ENCODE data around the gene TLX1.

Gene TLX1

DNA sequence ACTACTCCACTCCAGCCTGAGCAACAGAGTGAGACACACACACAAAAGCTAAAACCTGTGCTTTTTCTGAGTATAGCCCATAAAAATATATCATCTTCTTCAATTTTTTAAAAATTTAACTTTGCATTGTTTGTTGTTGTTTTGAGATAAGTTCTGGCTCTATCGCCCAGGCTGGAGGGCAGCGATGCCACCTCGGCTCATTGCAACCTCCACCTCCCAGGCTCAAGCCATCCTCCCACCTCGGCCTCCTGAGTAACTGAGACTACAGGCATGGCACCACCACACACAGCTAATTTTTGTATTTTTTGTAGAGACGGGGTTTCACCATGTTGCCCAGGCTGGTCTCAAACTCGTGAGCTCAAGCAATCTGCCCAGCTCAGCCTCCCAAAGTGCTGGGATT is 14.3 kb upstream of the TLX1 start:
- TF ChIP-seq TAF1 (IDR thresholded peaks at IDR 0.05; ENCODE audit: borderline replicate concordance, insufficient read depth, low read length) (no peak), POLR2AphosphoS5 (IDR thresholded peaks at IDR 0.05; ENCODE audit: low read depth, low read length) (no peak), FOXP2 (optimal IDR thresholded peaks at IDR 0.05; ENCODE audit: borderline replicate concordance, extremely low read depth, extremely low read length, insufficient read depth) (no peak)
- TF ChIP-seq, protein P1, sequence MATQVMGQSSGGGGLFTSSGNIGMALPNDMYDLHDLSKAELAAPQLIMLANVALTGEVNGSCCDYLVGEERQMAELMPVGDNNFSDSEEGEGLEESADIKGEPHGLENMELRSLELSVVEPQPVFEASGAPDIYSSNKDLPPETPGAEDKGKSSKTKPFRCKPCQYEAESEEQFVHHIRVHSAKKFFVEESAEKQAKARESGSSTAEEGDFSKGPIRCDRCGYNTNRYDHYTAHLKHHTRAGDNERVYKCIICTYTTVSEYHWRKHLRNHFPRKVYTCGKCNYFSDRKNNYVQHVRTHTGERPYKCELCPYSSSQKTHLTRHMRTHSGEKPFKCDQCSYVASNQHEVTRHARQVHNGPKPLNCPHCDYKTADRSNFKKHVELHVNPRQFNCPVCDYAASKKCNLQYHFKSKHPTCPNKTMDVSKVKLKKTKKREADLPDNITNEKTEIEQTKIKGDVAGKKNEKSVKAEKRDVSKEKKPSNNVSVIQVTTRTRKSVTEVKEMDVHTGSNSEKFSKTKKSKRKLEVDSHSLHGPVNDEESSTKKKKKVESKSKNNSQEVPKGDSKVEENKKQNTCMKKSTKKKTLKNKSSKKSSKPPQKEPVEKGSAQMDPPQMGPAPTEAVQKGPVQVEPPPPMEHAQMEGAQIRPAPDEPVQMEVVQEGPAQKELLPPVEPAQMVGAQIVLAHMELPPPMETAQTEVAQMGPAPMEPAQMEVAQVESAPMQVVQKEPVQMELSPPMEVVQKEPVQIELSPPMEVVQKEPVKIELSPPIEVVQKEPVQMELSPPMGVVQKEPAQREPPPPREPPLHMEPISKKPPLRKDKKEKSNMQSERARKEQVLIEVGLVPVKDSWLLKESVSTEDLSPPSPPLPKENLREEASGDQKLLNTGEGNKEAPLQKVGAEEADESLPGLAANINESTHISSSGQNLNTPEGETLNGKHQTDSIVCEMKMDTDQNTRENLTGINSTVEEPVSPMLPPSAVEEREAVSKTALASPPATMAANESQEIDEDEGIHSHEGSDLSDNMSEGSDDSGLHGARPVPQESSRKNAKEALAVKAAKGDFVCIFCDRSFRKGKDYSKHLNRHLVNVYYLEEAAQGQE (IDR thresholded peaks at IDR 0.05; ENCODE audit: insufficient read depth in 1 of 2, low read depth in 2 of 2, low read length in 2 of 2): no peak

DNA sequence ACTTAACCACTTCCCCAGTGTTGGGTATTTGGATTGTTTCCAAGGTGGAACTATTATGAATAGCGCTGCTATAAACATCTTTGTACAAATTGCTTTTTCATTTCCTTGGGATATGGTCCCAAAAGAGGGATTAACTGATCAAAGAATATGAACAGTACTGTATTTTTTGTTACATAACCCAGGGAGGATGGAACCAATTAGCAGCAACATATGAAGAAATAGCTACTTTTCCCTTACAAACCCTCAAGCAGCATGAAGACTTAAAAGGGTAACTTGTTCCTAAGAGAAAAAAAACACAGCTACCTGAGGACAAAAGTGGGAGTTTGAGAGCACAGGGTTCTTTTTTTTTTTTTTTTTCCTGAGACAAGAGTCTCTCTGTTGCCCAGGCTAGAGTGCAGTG is 13.1 kb upstream of the TLX1 start:
- TF ChIP-seq SIN3A (IDR thresholded peaks at IDR 0.05; ENCODE audit: borderline replicate concordance, insufficient read depth, low read length): no peak
- TF ChIP-seq, protein P1 (IDR thresholded peaks at IDR 0.05; ENCODE audit: insufficient read depth in 1 of 2, low read depth in 2 of 2, low read length in 2 of 2): no peak
- no peak for TF ChIP-seq TAF1 (IDR thresholded peaks at IDR 0.05; ENCODE audit: borderline replicate concordance, insufficient read depth, low read length)
- no peak for TF ChIP-seq POLR2AphosphoS5 (IDR thresholded peaks at IDR 0.05; ENCODE audit: low read depth, low read length)
- no peak for TF ChIP-seq FOXP2 (optimal IDR thresholded peaks at IDR 0.05; ENCODE audit: borderline replicate concordance, extremely low read depth, extremely low read length, insufficient read depth)

DNA sequence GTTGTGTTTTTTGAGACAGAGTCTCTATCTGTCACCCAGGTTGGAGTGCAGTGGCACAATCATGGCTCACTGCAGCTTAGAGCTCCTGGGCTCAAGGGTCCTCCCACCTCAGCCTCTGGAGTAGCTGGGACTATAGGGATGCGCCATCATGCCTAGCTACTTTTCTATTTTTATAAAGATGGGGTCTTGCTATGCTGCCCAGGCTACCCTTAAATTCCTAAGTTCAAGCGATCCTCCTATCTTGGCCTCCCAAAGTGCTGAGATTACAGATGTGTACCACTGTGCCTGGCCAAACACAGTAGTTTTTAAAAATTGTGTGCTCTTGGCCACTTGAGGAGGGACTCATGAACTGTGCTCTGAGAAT is 10.6 kb upstream of the TLX1 start:
- no peak for TF ChIP-seq SIN3A (IDR thresholded peaks at IDR 0.05; ENCODE audit: borderline replicate concordance, insufficient read depth, low read length)
- TF ChIP-seq FOXP2 (optimal IDR thresholded peaks at IDR 0.05; ENCODE audit: borderline replicate concordance, extremely low read depth, extremely low read length, insufficient read depth): no peak
- TF ChIP-seq TAF1 (IDR thresholded peaks at IDR 0.05; ENCODE audit: borderline replicate concordance, insufficient read depth, low read length): no peak
- TF ChIP-seq, protein P1 (IDR thresholded peaks at IDR 0.05; ENCODE audit: insufficient read depth in 1 of 2, low read depth in 2 of 2, low read length in 2 of 2): no peak
- TF ChIP-seq POLR2AphosphoS5 (IDR thresholded peaks at IDR 0.05; ENCODE audit: low read depth, low read length): no peak

DNA sequence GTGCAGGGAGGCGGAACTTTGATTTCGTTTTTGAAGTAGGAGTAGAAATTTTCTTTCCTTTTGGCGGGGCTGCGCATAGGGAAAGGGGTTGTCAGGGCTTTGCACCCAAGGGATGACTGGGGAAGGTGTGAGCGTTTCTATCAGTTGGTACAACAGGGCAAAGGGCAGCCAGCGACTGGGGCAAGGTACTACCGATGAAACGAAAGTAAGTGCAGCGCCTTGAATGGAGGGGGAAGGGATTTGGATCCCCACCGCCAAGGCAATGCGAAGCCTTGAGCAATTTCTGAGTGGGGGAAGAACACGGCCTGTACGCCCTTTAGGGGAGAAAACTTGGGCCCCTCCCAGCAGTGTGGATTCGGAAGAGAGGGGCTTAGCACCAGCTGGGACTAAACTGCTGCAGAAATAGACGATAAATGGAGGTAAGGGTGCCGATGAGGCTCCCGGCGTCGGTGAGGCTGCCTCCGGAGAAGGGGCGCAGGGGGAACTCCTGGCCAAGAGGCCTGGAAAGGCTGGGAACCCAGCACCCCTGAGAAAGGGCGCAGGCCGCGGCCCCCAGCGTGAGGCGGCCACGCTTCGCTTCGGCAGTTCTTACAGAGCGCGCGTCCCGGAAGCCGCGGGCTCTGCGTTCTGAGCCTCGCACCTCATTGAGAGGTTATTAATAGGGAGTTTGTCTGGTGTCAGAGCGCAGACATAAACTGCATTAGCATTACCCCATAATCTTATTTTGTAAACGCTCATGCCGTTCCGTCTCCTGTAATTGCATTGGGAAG is 10.0 kb upstream of the TLX1 start:
- TF ChIP-seq TAF1 (IDR thresholded peaks at IDR 0.05; ENCODE audit: borderline replicate concordance, insufficient read depth, low read length) (no peak), SIN3A (IDR thresholded peaks at IDR 0.05; ENCODE audit: borderline replicate concordance, insufficient read depth, low read length) (no peak), POLR2AphosphoS5 (IDR thresholded peaks at IDR 0.05; ENCODE audit: low read depth, low read length) (no peak), FOXP2 (optimal IDR thresholded peaks at IDR 0.05; ENCODE audit: borderline replicate concordance, extremely low read depth, extremely low read length, insufficient read depth) (no peak)
- TF ChIP-seq, protein P1 (IDR thresholded peaks at IDR 0.05; ENCODE audit: insufficient read depth in 1 of 2, low read depth in 2 of 2, low read length in 2 of 2): no peak

Data from PFSK-1 (cell line).